Limb (tissue), 2 donors: Measurements from ENCODE around the gene BMP7.

Experiments used
- DNase-seq, 2 donors: peaks; one replicate each; pipeline ENCODE4 v3.0.0-alpha.2; 2016; ENCODE audit errors: extremely low spot score in 2 of 2

BMP7 gene

DNA sequence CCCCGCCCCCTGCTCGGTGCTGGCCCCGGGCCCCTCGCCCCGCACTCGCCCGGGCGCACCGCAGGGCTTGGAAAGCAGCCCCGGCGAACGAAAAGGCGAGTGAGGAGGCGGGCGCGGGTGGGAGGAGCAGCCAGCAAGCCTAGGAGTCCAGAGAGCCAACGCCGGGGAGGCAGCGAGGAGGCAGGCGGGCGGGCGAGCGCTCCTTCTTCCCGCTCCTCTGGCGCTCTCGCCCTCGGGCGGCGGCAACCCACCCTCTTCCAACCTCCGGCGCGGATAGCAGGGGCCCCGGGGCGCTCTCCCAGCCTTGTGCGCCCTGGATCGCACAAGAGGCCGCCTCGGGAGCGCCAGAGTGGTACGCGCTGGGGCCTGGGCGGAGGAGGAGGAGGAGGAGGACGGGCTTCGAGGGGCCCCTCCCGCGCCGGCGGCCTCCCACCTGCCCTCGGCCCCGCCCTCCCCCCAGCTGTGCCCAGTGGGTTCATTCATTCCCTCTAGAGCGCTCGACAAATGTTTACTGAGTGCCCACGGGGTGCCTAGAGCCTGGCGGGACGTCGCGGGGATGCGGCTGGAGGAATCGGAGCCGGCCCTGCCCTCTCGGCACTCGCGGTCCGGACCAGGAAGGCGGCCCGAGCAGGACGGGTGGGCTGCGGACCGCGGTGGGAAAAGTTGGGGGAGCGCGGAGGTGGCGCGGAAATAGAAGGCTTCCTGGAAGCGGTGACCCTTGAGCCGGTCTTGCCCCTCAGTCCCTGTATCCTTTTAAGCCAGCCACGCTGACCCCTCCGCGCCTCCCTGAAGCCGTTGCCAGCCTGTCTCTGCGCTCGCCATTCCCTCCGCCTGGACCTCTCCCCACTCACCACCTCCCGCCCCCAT, at the start of gene BMP7:
Gene BMP7 (minus strand): TSS at position 351 of the 867 bp plus-strand sequence. CDS start 519 bp downstream, outside the sequence.
- DNase-seq: peak in 1 of 2 donors; percentile 78

DNA sequence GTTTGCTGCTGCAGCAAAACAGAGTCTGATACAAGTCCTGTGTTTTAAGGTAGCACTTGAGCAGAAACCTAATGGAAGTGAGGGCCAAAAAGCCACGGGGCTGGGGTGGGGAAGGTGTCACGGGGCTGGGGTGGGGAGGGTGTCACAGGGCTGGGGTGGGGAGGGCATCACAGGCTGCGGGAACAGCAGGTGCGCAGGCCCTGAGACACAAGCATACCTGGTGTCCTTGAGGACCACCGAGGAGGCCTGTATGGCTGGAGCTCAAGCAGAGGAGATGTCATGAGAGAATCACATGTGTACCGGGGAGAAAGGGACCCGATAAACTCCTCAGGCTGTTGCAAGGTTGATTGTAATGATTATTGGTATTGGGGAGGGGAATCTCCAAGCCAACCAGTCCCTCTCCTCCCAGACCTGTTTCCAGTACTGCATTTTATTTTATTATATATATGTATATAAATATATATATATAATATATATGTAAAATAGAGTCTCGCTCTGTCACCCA, 49.6 kb upstream of the BMP7 start:
- no peak for DNase-seq

DNA sequence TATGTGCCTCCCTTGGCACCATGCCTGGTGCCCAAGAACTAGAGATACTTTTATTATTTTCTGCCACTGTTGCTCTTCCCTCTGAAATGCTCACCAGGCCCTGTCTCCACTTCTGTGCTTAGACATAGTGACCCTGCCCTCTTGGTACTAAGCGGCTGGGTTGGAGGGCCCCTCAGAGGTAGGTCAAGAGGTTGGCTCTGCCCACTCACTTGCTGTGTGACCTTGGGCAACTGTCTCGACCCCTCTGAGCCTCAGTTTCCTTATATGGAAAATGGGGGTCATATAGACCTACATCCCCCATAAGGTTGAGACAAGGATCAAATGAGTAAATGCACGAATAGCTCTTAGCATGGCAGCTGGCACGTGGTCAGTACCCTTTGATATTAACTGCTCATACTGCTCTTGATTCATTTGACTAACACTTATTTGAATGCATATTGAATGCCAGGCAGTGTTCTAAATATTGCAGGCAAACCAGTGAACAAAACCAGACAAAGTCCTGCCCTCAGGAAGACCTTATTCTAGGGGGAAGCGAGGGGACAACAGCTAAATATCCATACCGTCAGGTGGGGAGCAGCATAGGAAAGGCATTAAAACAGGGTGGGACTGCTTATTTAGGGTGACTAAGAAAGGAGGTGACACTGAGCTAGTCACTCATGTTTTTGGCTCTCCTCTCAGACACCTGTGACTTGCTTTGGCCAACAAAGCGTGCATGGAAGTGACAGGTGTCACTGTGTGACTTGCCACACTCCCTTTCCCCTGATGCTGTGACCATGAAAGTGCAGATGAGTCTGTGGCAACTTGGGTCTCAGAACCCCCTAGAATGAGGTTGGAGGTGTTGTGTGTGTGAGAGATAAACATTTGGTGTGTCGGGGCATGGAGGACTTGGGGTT, 48.9 kb upstream of the BMP7 start:
- DNase-seq: no peak

DNA sequence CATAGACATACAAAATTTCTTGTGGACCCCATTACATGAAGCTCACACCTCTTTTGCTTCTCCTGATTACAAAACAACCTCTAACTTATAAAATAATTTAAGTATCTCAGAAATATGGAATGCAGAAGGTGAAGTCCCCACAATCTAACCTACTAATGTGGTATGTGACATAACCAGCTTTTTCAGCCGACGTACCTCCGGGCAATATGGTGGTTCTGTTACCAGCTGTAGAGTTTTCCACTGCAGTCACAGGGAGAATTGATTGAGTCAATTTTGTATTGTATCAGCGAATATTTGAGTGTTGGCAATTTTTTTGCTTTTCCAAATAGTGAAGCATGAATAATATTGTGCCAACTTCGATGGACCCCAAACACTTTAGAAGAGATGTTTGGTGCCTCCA, 47.5 kb upstream of the BMP7 start:
- DNase-seq: no peak

DNA sequence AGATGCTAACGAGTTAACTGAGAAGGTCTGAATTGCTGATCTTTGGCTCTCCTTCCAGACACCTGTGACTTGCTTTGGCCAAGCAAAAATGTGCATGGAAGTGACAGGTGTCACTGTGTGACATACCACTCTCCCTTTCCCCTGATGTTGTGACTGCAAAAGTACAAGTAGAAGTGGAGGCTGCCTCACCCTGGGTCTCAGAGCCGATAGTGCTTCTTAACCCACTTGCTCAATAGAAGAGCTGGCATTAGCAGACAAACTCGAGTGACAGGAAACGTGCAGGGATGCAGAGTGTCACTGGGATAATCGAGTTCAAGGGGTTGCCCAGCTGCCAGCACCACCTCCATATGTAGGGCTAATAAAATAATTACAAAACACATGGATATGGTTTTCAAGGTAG, 46.8 kb upstream of the BMP7 start:
- no peak for DNase-seq

DNA sequence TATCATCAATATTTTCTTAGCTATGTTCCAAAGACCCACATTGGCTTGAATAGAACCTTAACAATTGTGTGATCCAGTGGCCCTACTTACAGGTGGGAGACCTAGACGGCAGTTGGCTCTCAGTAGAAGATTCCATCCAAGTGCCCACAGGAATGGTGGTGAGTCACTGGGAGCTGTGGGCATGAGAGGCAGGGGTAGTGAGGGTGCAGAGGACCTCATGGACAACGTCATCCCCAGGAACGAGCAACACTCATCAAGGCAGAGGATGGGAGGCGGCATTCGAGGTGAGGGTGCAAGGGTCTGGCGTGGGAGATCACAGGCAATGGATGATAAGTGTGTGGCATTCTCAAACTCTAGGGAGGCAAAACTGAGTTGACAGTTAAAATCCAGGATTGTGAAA, 45.7 kb upstream of the BMP7 start:
- DNase-seq: no peak

DNA sequence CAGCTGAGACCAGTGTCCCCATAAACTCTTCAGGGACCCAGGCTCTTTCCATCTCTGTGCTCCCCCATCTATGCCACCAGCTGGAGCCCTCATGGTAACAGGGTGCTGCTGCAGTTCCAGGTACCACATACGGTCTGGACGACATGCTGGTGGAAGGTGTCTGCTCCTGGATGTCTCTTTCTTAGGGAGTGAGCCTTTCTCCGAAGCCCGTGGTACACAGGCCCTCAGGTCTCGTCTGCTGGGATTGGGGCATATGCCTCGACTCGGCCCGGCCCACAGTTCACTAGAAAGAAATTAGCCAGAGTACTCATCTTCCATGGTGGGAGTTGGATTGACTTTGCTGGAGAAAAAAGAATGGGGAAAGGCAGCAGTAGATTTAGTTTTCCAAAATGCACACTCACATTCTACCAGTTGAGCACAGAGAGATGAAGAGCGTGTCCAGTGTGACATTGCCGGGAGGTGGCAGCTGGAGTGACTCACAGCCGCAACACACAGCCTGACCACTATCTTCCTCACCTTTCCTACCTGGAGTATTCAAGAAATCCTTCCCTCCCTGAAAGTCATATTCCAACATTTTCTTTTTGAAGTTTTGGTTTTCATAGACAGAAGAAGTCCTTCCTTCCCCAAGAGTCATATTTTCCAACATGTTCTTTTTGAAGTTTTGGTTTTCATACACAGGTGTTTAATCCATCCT, 44.5 kb upstream of the BMP7 start:
- DNase-seq: peak in 1 of 2 donors; percentile 4

DNA sequence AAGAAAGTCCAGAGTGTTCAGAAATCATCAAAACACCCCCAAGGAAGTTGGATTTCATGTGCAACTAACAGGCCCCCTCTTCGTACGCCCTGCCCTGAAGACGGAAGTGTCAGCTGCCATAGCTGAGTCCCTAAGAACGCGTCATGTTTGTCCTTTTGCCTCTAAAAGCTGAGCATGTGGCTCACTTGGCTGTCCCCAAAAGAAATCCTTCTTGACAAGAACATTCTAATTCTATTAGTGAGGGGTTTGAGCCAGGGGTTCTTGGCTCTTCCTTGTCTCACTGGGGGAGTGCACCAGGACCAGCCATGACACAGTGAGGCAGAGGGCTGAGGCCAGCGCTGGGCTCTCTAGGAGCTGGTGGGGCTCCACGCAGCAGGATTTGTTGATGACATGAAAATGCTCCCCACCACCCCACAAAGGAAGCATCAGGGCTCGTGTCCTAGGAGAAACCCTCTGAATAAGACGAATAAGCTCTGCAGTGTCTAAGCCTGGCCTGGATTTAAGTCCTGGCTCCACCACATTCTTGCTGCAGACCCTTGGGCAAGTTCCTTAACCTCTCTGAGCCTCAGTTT, 43.2 kb upstream of the BMP7 start:
- DNase-seq: no peak

DNA sequence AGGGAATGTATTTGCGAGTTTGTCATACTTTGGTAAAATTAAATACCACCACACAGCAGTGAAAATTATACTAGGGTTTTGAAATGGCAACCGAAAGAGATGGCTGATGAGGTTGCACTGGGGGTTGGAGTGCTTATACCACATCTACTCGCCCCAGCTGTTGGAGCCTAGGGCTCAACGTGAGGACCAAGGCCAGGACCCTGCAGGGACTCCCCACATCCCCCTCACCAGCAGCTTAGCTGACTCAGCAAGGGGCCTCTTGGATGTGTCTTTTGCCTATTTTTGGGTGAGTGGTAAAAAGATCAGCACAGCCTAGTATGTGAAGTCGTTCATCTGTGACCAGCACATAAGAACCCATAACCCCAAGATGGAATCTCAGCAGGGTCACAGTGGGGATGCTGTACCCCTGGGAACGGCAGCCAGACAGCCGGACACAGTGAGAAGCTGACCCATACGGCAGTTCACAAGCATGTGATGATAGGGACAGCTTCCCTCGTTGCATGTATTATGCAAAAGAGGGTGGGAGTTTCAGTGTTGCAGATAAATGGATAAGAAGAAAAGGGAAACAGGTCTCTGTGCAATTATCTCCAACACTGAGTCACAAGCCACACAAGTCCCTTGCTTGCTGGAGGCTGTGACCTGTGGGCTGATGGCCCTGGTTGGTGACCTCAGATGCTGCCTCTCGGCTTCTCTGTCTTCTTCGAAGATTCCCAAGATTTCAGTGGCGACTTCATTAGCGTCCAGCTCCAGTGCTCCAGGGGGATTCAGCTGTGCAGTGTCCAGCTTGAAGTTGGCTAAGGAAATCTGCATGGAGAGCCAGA, 42.2 kb upstream of the BMP7 start:
- no peak for DNase-seq

DNA sequence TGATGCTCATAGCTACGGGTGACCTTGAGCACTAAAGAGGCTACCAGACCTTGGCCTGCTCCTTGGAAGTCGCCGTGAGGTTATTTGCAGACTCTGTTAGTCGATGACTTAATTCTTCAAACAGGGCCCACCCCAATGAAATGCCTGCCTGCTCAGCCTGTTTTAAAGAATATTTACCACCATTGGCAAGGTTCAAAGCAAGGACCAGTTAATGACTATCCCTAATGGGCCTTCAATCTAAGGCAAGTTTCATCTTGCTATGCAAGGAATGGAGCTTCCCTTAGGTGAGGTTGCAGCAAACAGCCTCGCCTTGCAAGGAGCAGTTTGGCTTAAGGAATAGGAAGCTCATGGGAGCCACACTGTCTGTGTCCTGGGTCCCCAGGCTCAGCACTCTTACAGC, 40.3 kb upstream of the BMP7 start:
- DNase-seq: no peak

DNA sequence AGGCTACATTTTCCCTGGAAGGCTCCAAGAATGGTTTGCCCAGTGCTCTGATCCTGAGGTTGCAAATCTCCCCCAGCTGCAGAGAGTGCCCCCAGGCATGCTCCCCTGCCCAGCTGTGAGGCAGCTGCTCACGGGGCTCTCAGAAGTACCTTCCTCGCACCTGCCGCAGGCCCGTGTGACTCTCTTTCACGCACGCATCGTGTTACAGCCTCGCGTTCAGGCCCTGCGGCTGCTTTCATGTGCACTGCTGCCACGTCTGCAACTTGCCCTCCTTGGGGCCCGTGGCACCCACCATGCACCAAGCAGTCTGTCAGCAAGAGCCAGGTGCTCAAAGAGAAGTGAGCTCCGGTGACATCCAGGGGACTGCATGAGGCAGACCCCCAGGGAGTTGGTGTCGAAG, 34.6 kb upstream of the BMP7 start:
- no peak for DNase-seq

DNA sequence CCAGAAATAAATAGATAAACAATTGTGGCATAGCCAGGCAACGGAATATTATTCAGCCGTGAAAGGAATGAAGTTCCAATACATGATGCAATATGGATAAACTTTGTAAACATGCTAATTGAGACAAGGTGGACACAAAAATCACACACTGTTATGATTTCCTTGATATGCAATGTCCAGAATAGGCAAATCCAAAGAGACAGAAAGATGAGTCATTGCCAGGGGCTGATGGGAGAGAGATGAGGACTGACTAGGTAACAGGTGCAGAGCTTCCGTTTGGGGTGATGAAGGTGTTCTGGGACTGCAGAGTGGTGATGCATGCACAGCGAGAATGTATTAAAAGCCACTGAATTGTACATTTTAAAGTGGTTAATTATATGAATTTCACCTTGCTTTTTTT, 32.0 kb upstream of the BMP7 start:
- DNase-seq: no peak

DNA sequence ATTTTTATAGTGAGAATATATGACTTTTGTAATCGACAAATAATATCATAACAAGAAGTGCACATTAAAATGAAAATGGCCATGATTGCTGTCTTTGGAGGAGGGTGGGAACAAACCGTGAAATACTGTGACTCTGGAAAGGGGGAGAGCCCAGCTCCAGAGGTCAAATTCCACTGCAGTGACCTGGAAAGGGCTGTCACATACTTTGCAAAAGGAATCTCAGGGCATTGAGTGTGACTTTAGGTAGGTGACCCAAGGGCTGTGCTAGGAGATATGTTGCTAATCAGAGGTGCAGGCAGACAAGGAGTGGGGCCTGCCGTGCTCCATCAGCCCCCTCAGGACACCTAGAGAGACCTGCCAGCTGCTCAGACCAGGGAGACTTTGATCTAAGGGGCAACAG, 28.1 kb upstream of the BMP7 start:
- no peak for DNase-seq

DNA sequence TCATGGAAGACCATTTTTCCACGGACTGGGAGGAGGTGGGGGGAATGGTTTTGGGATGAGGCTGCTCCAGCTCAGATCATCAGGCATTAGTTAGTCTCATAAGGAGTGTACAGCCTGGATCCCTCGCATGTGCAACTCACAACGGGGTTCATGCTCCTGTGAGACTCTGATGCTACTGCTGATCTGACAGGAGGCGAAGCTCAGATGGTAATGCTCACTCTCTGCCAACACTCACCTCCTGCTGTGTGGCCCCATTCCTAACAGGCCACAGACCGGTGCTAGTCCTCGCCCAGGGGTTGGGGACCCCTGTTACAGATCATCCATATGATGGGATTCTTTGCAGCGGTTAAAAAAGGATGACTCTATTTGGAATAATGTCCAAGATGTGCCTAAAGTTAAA, 27.6 kb upstream of the BMP7 start:
- no peak for DNase-seq

DNA sequence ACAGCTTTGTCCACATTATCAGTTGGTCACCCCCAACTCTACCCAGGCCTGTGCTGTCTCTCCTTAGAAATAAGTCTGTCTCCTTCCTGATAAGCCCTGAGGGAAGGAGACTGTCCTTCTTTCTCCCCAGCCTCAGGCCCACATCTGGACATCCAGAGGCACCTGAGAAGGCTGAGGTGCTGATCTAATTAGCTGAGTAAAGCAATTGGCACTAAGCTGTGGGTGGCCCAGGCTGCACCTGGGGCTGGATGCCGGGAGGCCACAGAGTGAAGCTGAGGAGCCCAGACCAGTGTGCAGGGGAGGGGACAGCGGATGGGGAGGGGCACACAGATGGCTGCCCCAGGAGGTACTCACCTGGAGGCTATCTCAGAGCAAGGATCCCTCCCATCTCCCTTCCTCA, 26.2 kb upstream of the BMP7 start:
- DNase-seq: no peak

DNA sequence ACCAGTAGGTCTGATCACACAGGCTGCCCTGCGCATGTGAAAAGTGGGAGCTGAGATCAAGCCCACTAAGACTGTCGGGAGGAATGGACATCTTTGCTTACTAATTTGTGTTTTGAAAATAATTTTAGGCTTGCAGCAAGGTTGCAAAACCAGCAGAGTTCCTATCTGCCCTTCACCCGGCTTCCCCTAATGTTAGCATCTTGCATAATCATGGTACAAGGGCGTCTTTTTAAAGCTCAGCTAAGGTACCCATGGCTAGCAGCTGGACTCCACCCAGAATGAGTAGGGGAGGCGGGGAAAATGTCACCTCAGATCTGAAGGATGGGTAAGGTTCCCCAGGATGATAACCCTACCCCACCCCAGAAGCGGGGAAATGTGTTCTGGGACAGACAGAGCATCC, 25.3 kb upstream of the BMP7 start:
- no peak for DNase-seq

DNA sequence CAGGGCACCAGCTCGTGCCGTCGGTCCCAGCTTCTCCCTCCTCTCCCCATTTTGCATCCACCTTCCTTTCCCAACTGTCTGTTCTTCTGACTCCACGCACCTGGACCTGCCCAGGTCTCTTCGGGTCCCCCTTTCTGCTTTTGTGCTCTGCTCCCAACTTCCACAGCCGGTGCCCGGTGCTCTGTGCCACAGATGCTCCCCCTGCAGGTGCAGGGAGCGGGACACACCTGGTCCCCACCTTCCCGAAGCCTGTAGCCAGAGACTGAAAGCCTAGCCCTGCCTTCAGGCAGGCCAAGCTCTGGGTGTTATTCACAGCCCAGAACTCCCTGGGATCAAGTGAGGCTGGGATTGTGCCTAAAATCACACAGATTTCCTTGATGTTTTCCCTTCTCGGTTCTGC, 24.6 kb upstream of the BMP7 start:
- DNase-seq: no peak

DNA sequence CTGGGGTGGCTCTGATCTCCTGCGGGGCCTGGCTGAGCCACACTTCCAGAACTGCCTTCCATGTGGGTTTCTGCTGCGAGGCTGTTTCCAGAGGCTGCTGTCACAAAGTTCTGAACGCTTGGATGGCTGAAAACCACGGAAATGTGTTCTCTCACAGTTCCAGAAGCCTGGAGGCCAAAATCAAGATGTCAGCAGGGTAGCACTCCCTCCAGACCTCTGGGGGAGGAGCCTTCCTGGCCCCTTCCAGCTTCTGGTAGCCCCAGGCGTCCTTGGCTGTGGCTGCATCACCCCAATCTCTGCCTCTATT, 23.7 kb upstream of the BMP7 start:
- no peak for DNase-seq

DNA sequence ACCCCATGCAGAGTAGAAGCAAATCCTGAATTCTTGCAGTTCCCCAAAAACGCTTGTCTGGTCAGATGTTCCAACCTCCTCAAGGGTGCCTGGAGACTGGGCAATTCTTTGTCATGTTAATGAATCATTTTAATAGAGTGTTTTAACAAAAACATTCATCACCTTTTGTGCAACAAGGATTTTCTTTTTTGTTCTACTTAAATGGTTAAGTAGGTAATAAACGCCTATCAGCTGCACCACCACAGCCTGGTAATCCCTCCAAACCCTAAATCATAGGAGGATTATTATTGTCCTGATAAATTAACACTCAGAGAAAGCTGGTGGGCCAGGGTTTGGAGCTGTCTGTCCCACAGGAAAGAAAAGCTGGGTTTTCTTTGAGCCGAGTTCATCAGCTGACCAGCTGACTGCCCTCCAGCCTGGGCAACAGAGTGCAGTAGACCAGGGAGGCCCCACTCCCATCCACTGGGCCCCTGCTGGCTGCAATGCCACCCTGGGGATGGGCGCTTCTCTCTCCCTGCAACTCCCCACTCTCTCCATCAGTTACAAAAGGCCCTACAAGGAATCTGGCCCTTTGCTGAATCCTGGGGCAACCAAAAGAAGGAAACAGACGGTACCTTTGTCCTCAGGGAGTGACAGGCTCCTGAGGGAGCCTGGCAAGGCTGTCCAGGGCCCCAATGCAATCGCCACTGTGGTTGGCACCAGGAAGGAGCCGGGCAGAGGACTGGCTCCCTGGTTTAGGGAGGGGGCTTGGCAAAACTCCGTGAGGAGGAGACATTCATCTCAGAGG, 23.1 kb upstream of the BMP7 start:
- DNase-seq: no peak
